HG02943 (cell line): ENCODE results near the gene SLC51A.
"Not testable (repeated sequence)": the region's sequence is repeated elsewhere in the genome, so short reads cannot be mapped to it uniquely, and the experiment has no call there.

ENCODE experiments used
- ATAC-seq: cut with Tn5 transposase; IDR thresholded peaks from one replicate; pipeline ENCODE4 v1.9.1; 2021; ENCODE audit warnings: mild to moderate bottlenecking, low read depth, moderate library complexity; ENCODE audit not compliant: unreplicated experiment

SLC51A gene

GRCh38 chr3:196216089-196216564 lies at the start of gene SLC51A:
Gene SLC51A, plus strand, starts transcription at chr3:196216534. Its CDS starts 179 bp downstream, at chr3:196216713.
- ATAC-seq: no peak

- ATAC-seq: no peak
Observed at GRCh38 chr3:196166741-196167140, 49.6 kb upstream of the SLC51A start.

GRCh38 chr3:196168808-196169391 lies 47.4 kb upstream of the SLC51A start:
- no peak for ATAC-seq

GRCh38 chr3:196169836-196170240 lies 46.5 kb upstream of the SLC51A start:
- ATAC-seq: no peak

GRCh38 chr3:196170296-196170695 lies 46.0 kb upstream of the SLC51A start:
- ATAC-seq: not testable (repeated sequence)

- ATAC-seq: no peak
Observed at GRCh38 chr3:196174652-196175051, 41.7 kb upstream of the SLC51A start.

- ATAC-seq: no peak
Observed at GRCh38 chr3:196175116-196175625, 41.2 kb upstream of the SLC51A start.

- ATAC-seq: no peak
Observed at GRCh38 chr3:196175722-196176121, 40.6 kb upstream of the SLC51A start.

GRCh38 chr3:196177567-196177966 lies 38.8 kb upstream of the SLC51A start:
- no peak for ATAC-seq

- no peak for ATAC-seq
Observed at GRCh38 chr3:196177967-196178366, 38.4 kb upstream of the SLC51A start.

GRCh38 chr3:196178993-196179379 lies 37.3 kb upstream of the SLC51A start:
- ATAC-seq: no peak

- peak; percentile 49 for ATAC-seq
Observed at GRCh38 chr3:196179380-196180308, 36.7 kb upstream of the SLC51A start.

- ATAC-seq: no peak
Observed at GRCh38 chr3:196180346-196180745, 36.0 kb upstream of the SLC51A start.

- ATAC-seq: no peak
Observed at GRCh38 chr3:196181127-196181546, 35.2 kb upstream of the SLC51A start.

- ATAC-seq: not testable (repeated sequence)
Observed at GRCh38 chr3:196184169-196184432, 32.2 kb upstream of the SLC51A start.

- no peak for ATAC-seq
Observed at GRCh38 chr3:196184881-196185280, 31.5 kb upstream of the SLC51A start.

GRCh38 chr3:196186651-196187573 lies 29.4 kb upstream of the SLC51A start:
- no peak for ATAC-seq

- no peak for ATAC-seq
Observed at GRCh38 chr3:196189566-196190347, 26.6 kb upstream of the SLC51A start.

- ATAC-seq: no peak
Observed at GRCh38 chr3:196192036-196192523, 24.3 kb upstream of the SLC51A start.
